HepG2 (cell line): ENCODE results near the gene JADE2. TPM values are rescaled to one million over a fixed set of nuclear protein-coding genes. Genes with fewer than 3 reads are reported as not detected.
A peak's percentile ranks its signal among the peaks of the same experiment; 100 is the strongest.

Experiments used
- EP300 ChIP-seq, 3 experiments: sonication (generic) in 1 of 3; formaldehyde crosslinking in 1 of 3; IDR thresholded peaks; 2 replicates each; pipeline versions ENCODE4 v1.5.1 to v1.6.1; 2011 to 2020; ENCODE audit warnings: low read depth in 2 of 3, low read length in 2 of 3, borderline replicate concordance in 1 of 3, improper control_type of control experiment in 1 of 3, mild to moderate bottlenecking in 1 of 3, missing genetic modification reagents in 1 of 3, moderate library complexity in 1 of 3
- IRF2 ChIP-seq: IDR thresholded peaks from 2 replicates; pipeline ENCODE4 v1.6.1; 2018; ENCODE audit warnings: missing genetic modification reagents, missing compliant biosample characterization
- MIER2 ChIP-seq: IDR thresholded peaks from 2 replicates; pipeline ENCODE4 v1.6.1; 2016; ENCODE audit warnings: missing biosample characterization, missing genetic modification reagents
- MIER3 ChIP-seq: IDR thresholded peaks from 2 replicates; pipeline ENCODE4 v1.6.1; 2016; ENCODE audit warnings: missing compliant biosample characterization, borderline replicate concordance
- POLR2G ChIP-seq: fragments of 200-400 bp; formaldehyde crosslinking; IDR thresholded peaks from 2 replicates; pipeline ENCODE4 v1.6.1; 2018; ENCODE audit warnings: mild to moderate bottlenecking, low read depth, low read length, moderate library complexity
- RBM39 ChIP-seq: fragments of 200-400 bp; formaldehyde crosslinking; IDR thresholded peaks from one replicate; pipeline ENCODE4 v1.6.1; 2018; ENCODE audit warnings: antibody characterized with exemption, mild to moderate bottlenecking, low read depth, low read length; ENCODE audit not compliant: poor library complexity, severe bottlenecking
- SIN3B ChIP-seq: fragments of 150-350 bp; IDR thresholded peaks from 2 replicates; pipeline ENCODE4 v1.6.1; 2014; ENCODE audit warnings: low read length
- SNAPC2 ChIP-seq: sonication (generic); formaldehyde crosslinking; IDR thresholded peaks from 2 replicates; pipeline ENCODE4 v1.8.1; 2022; ENCODE audit warnings: mild to moderate bottlenecking, missing genetic modification reagents
- ZBTB1 ChIP-seq: sonication (generic); formaldehyde crosslinking; IDR thresholded peaks from 2 replicates; pipeline ENCODE4 v1.4.0; 2020; ENCODE audit warnings: missing genetic modification reagents, borderline replicate concordance
- ZMYM3 ChIP-seq: sonication (generic); formaldehyde crosslinking; IDR thresholded peaks from 2 replicates; pipeline ENCODE4 v1.5.1; 2020; ENCODE audit warnings: mild to moderate bottlenecking, missing genetic modification reagents
- ZNF160 ChIP-seq: sonication (generic); formaldehyde crosslinking; IDR thresholded peaks from 2 replicates; pipeline ENCODE4 v1.8.0; 2022; ENCODE audit warnings: mild to moderate bottlenecking, inconsistent platforms, missing genetic modification reagents
- ZNF24 ChIP-seq: fragments of 450-650 bp; IDR thresholded peaks from 2 replicates; pipeline ENCODE4 v1.6.1; 2017; ENCODE audit warnings: antibody characterized with exemption, mild to moderate bottlenecking
- ZNF841 ChIP-seq: sonication (generic); formaldehyde crosslinking; IDR thresholded peaks from 2 replicates; pipeline ENCODE4 v1.8.1; 2023; ENCODE audit warnings: missing genetic modification reagents, borderline replicate concordance
- polyA plus RNA-seq, 8 experiments: library from polyadenylated mRNA; depleted of rRNA in 3 of 8; stranded (reverse) in 7 of 8; unstranded in 1 of 8; fragments of >200 nt; fragmentation: Illumina TruSeq in 4 of 8; extraction: Trizol in 4 of 8; gene quantifications; 2 replicates each; pipeline versions ENCODE4 v1.2.1 to v1.2.3, GENCODE V29; 2011 to 2016; ENCODE audit warnings: low read depth in 4 of 8, missing spikeins in 1 of 8, mixed read lengths in 1 of 8; ENCODE audit not compliant: insufficient read depth in 1 of 8
- total RNA-seq, 5 experiments: library from RNA; depleted of rRNA; stranded (reverse); fragments of >200 nt; fragmentation: Illumina TruSeq; extraction: Trizol; gene quantifications; 2 replicates each; pipeline ENCODE4 v1.2.3, GENCODE V29; 2016; ENCODE audit warnings: low read depth in 1 of 5
- TF ChIP-seq, protein P1 (sequence below): sonication (generic); formaldehyde crosslinking; IDR thresholded peaks from 2 replicates; pipeline ENCODE4 v1.9.0; 2022; ENCODE audit warnings: low read depth, missing genetic modification reagents
- TF ChIP-seq, protein P2 (sequence below): sonication (generic); formaldehyde crosslinking; conservative IDR thresholded peaks from 2 replicates; pipeline ENCODE4 v1.4.0; 2020; ENCODE audit warnings: missing genetic modification reagents
- TF ChIP-seq, protein P3 (sequence below): sonication (generic); formaldehyde crosslinking; IDR thresholded peaks from 2 replicates; pipeline ENCODE4 v1.4.0; 2020; ENCODE audit warnings: missing genetic modification reagents, borderline replicate concordance
- TF ChIP-seq, protein P4 (sequence below): sonication (generic); formaldehyde crosslinking; IDR thresholded peaks from 2 replicates; pipeline ENCODE4 v1.4.0; 2020; ENCODE audit warnings: missing genetic modification reagents
- TF ChIP-seq, protein P5 (sequence below): sonication (generic); formaldehyde crosslinking; IDR thresholded peaks from 2 replicates; pipeline ENCODE4 v1.5.0; 2020; ENCODE audit warnings: missing genetic modification reagents

JADE2 gene
- total and polyA plus RNA-seq, 2 of the 13 experiments (the other 11 are each of a cell fraction or from before 2014, with no cell fraction given): 7.5 to 15.1 TPM

DNA sequence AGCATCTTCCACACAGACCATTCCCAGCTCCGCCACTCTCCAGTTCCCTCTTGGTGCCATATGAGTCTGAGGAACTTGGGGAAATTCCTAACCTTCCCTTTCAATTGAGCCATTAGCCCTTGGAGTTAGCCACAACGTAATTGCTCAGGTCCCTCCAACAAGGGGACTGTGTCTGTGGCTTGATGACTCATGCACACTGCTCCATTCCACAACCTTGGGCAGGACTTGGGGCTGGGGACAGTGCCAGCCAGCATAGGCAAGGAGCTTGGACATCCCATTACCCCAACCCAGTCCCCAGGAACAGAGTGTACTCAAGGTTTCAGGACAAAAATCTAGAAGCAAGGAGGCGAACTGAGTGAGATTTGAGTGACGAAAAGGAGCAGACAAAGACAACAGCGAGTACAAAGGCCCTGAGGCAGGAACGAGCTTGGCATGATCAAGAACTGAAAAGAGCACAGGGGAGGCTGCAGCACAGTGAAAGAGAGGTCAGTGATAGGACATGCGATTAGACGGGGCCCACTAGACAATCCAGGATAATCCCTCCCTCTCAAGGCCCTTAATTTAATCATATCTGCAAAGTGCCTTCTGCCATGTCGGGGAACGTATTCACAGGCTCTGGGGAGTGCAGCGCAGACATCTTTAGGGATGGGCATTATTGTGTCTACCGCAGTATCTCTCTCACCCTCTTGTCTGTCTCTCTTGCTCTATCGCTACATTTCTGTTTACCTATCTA, 16.0 kb upstream of the JADE2 start (continued):
- no peak for TF ChIP-seq ZNF24
- TF ChIP-seq, protein P1, sequence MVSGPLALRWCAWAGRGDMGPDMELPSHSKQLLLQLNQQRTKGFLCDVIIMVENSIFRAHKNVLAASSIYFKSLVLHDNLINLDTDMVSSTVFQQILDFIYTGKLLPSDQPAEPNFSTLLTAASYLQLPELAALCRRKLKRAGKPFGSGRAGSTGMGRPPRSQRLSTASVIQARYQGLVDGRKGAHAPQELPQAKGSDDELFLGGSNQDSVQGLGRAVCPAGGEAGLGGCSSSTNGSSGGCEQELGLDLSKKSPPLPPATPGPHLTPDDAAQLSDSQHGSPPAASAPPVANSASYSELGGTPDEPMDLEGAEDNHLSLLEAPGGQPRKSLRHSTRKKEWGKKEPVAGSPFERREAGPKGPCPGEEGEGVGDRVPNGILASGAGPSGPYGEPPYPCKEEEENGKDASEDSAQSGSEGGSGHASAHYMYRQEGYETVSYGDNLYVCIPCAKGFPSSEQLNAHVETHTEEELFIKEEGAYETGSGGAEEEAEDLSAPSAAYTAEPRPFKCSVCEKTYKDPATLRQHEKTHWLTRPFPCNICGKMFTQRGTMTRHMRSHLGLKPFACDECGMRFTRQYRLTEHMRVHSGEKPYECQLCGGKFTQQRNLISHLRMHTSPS: no peak
- peak; percentile 72 for TF ChIP-seq ZMYM3 (CRISPR knock-in tag)
- TF ChIP-seq, protein P2, sequence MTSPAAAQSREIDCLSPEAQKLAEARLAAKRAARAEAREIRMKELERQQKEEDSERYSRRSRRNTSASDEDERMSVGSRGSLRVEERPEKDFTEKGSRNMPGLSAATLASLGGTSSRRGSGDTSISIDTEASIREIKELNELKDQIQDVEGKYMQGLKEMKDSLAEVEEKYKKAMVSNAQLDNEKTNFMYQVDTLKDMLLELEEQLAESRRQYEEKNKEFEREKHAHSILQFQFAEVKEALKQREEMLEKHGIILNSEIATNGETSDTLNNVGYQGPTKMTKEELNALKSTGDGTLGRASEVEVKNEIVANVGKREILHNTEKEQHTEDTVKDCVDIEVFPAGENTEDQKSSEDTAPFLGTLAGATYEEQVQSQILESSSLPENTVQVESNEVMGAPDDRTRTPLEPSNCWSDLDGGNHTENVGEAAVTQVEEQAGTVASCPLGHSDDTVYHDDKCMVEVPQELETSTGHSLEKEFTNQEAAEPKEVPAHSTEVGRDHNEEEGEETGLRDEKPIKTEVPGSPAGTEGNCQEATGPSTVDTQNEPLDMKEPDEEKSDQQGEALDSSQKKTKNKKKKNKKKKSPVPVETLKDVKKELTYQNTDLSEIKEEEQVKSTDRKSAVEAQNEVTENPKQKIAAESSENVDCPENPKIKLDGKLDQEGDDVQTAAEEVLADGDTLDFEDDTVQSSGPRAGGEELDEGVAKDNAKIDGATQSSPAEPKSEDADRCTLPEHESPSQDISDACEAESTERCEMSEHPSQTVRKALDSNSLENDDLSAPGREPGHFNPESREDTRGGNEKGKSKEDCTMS (CRISPR knock-in tag): no peak
- TF ChIP-seq EP300 (IDR thresholded peaks at IDR 0.05; ENCODE audit: low read depth in 2 of 2, low read length in 2 of 2): no peak
- TF ChIP-seq EP300 (CRISPR knock-in tag; IDR thresholded peaks at IDR 0.05; ENCODE audit: borderline replicate concordance): 0 out of 2 replicates have a peak, but pooled peaks have one; percentile 22
- TF ChIP-seq, protein P3, sequence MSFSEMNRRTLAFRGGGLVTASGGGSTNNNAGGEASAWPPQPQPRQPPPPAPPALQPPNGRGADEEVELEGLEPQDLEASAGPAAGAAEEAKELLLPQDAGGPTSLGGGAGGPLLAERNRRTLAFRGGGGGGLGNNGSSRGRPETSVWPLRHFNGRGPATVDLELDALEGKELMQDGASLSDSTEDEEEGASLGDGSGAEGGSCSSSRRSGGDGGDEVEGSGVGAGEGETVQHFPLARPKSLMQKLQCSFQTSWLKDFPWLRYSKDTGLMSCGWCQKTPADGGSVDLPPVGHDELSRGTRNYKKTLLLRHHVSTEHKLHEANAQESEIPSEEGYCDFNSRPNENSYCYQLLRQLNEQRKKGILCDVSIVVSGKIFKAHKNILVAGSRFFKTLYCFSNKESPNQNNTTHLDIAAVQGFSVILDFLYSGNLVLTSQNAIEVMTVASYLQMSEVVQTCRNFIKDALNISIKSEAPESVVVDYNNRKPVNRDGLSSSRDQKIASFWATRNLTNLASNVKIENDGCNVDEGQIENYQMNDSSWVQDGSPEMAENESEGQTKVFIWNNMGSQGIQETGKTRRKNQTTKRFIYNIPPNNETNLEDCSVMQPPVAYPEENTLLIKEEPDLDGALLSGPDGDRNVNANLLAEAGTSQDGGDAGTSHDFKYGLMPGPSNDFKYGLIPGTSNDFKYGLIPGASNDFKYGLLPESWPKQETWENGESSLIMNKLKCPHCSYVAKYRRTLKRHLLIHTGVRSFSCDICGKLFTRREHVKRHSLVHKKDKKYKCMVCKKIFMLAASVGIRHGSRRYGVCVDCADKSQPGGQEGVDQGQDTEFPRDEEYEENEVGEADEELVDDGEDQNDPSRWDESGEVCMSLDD (CRISPR knock-in tag): no peak
- no peak for TF ChIP-seq MIER3
- TF ChIP-seq IRF2 (CRISPR knock-in tag): no peak
- no peak for TF ChIP-seq ZNF841
- TF ChIP-seq SNAPC2 (CRISPR knock-in tag): no peak
- no peak for TF ChIP-seq MIER2 (CRISPR knock-in tag)
- no peak for TF ChIP-seq ZNF160 (CRISPR knock-in tag)
- TF ChIP-seq, protein P4, sequence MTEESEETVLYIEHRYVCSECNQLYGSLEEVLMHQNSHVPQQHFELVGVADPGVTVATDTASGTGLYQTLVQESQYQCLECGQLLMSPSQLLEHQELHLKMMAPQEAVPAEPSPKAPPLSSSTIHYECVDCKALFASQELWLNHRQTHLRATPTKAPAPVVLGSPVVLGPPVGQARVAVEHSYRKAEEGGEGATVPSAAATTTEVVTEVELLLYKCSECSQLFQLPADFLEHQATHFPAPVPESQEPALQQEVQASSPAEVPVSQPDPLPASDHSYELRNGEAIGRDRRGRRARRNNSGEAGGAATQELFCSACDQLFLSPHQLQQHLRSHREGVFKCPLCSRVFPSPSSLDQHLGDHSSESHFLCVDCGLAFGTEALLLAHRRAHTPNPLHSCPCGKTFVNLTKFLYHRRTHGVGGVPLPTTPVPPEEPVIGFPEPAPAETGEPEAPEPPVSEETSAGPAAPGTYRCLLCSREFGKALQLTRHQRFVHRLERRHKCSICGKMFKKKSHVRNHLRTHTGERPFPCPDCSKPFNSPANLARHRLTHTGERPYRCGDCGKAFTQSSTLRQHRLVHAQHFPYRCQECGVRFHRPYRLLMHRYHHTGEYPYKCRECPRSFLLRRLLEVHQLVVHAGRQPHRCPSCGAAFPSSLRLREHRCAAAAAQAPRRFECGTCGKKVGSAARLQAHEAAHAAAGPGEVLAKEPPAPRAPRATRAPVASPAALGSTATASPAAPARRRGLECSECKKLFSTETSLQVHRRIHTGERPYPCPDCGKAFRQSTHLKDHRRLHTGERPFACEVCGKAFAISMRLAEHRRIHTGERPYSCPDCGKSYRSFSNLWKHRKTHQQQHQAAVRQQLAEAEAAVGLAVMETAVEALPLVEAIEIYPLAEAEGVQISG (CRISPR knock-in tag): 0 out of 2 replicates have a peak, but pooled peaks have one; percentile 19
- peak; percentile 32; the same call in 1 of the 2 replicates for TF ChIP-seq POLR2G
- no peak for TF ChIP-seq ZBTB1 (CRISPR knock-in tag)
- TF ChIP-seq RBM39: no peak
- TF ChIP-seq SIN3B: no peak
- TF ChIP-seq, protein P5, sequence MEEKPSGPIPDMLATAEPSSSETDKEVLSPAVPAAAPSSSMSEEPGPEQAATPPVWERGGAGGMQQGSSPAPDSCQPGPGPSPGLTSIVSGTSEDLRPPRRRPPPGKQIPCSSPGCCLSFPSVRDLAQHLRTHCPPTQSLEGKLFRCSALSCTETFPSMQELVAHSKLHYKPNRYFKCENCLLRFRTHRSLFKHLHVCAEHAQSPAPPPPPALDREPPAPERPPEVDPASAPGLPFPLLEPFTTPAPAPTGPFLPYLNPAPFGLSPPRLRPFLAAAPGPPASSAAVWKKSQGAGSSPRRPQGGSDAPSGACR: no peak
